RWPE2 (cell line): ENCODE data around the gene CYP26B1.

Experiments used
- ATAC-seq: fragments of 200-7000 bp; cut with Tn5 transposase; 3 replicates; pipeline ENCODE4 v1.9.1; 2021; ENCODE audit warnings: low read depth
- DNase-seq: peaks from one replicate; pipeline ENCODE4 v3.0.0-alpha.2; 2020; ENCODE audit warnings: low spot score
- H3K27ac ChIP-seq: fragments of 450-650 bp; 2 replicates; pipeline ENCODE4 v1.5.1; 2017; ENCODE audit warnings: mild to moderate bottlenecking; ENCODE audit not compliant: poor library complexity, severe bottlenecking
- H3K27me3 ChIP-seq: fragments of 250-450 bp; sonication (Bioruptor Pico); 2 replicates; pipeline ENCODE4 v1.5.1; 2021; ENCODE audit warnings: mild to moderate bottlenecking, moderate library complexity; ENCODE audit not compliant: insufficient read depth, poor library complexity, severe bottlenecking
- H3K36me3 ChIP-seq: fragments of 250-450 bp; sonication (Bioruptor Pico); 2 replicates; pipeline ENCODE4 v1.5.1; 2020; ENCODE audit warnings: low read depth, mild to moderate bottlenecking, moderate library complexity
- H3K4me1 ChIP-seq: fragments of 250-450 bp; sonication (Bioruptor Pico); 2 replicates; pipeline ENCODE4 v1.5.1; 2021; ENCODE audit warnings: mild to moderate bottlenecking, moderate library complexity; ENCODE audit not compliant: insufficient read depth, poor library complexity, severe bottlenecking
- H3K4me3 ChIP-seq: fragments of 250-450 bp; sonication (Bioruptor Pico); 2 replicates; pipeline ENCODE4 v1.5.1; 2021; ENCODE audit warnings: mild to moderate bottlenecking, moderate library complexity; ENCODE audit not compliant: severe bottlenecking
- H3K9me3 ChIP-seq: fragments of 250-450 bp; sonication (Bioruptor Pico); 2 replicates; pipeline ENCODE4 v1.5.1; 2021; ENCODE audit warnings: mild to moderate bottlenecking, moderate library complexity; ENCODE audit not compliant: severe bottlenecking
- CTCF ChIP-seq: fragments of 450-650 bp; IDR thresholded peaks from one replicate; pipeline ENCODE4 v1.5.1; 2017; ENCODE audit warnings: mild to moderate bottlenecking, moderate library complexity; ENCODE audit not compliant: poor library complexity, severe bottlenecking

Gene CYP26B1

GRCh38 chr2:72147303-72147971 is at the start of gene CYP26B1:
CYP26B1 (minus strand) TSS chr2:72147862; CDS start chr2:72147834, 28 bp downstream.
- no peaks in the 10 kb centered on the region for H3K9me3 ChIP-seq
- H3K27me3 ChIP-seq, result peaks cover 33% of the 10 kb centered on the region
- DNase-seq (peak; percentile 58), ATAC-seq (no peak)
- H3K27ac ChIP-seq, result no peak within 1 kb of the TSS
- no peak for TF ChIP-seq CTCF
- no peaks in the 10 kb centered on the region for H3K36me3 ChIP-seq
- H3K4me1 ChIP-seq, result peaks cover 6% of the 10 kb centered on the region
- peak within 1 kb of the TSS; percentile 38 for H3K4me3 ChIP-seq

GRCh38 chr2:72193723-72194122 is 46.1 kb upstream of the CYP26B1 start:
- Histone ChIP-seq H3K27me3 (no peaks in the 10 kb centered on the region), H3K4me1 (peaks cover under 1% of the 10 kb centered on the region), H3K36me3 (no peaks in the 10 kb centered on the region), H3K9me3 (no peaks in the 10 kb centered on the region), H3K27ac (no peak overlapping the region), H3K4me3 (no peak overlapping the region)
- TF ChIP-seq CTCF, result no peak
- ATAC-seq (no peak), DNase-seq (no peak)

DNA sequence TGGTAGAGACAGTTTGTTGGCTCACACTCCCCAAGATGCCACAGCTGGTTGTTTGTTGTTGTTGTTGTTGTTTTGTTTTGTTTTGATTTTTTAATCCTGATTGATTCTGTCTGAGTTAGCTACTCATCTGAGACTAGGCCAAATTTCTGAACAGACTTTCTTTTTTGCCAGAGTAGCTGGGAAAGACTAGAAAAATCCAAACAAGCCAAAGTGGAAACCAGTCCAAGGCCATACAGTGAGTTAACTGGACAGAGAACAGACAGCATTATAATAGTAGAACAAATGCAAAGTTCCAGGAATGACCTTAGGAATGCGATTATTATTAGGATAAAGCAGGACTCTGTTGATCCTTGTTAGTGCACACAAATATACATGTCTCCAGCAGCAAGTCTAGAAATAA is 43.8 kb upstream of the CYP26B1 start:
- Histone ChIP-seq H3K27ac (no peak overlapping the region), H3K4me3 (no peak overlapping the region), H3K4me1 (no peaks in the 10 kb centered on the region), H3K36me3 (no peaks in the 10 kb centered on the region), H3K9me3 (no peaks in the 10 kb centered on the region), H3K27me3 (no peaks in the 10 kb centered on the region)
- DNase-seq (no peak), ATAC-seq (no peak)
- no peak for TF ChIP-seq CTCF

DNA sequence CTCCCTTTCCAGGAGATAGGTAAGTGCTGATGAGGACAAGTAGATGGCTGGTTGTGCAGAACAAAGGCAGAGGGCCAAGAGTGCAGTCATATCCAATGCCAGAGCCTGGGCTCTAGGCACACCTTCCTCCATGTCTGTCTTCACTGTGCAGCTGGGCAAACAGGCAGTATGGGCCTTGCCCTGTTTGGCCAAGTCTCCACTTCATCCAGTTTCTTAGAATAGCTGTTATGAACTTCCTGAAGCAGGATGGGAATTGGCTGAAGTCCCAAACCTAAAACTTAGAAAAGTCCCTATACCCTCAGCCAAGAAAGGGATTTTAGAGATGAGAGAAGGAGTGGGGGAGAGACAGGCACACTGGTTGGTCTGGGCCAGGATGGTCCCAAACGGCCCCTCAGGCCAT is 37.5 kb upstream of the CYP26B1 start:
- Histone ChIP-seq H3K4me3 (no peak overlapping the region), H3K4me1 (no peaks in the 10 kb centered on the region), H3K27ac (no peak overlapping the region), H3K36me3 (no peaks in the 10 kb centered on the region), H3K27me3 (no peaks in the 10 kb centered on the region), H3K9me3 (no peaks in the 10 kb centered on the region)
- no peak for DNase-seq
- TF ChIP-seq CTCF, result no peak
- no peak for ATAC-seq

GRCh38 chr2:72183466-72183865 is 35.8 kb upstream of the CYP26B1 start:
- no peak overlapping the region for H3K27ac ChIP-seq
- TF ChIP-seq CTCF, result no peak
- H3K4me3 ChIP-seq, result no peak overlapping the region
- no peaks in the 10 kb centered on the region for H3K27me3 ChIP-seq
- no peaks in the 10 kb centered on the region for H3K4me1 ChIP-seq
- DNase-seq (no peak), ATAC-seq (no peak)
- no peaks in the 10 kb centered on the region for H3K36me3 ChIP-seq
- no peaks in the 10 kb centered on the region for H3K9me3 ChIP-seq
